SK-N-MC (cell line): ENCODE results near the gene KCTD10.

Source experiments
- EZH2 ChIP-seq: fragments of 200-600 bp; sonication (generic); IDR thresholded peaks from one replicate; pipeline ENCODE4 v1.6.1; 2017; ENCODE audit warnings: antibody characterized with exemption
- FOXP2 ChIP-seq: optimal IDR thresholded peaks from 2 replicates; pipeline ENCODE3; 2011; ENCODE audit warnings: mild to moderate bottlenecking, moderate library complexity; ENCODE audit not compliant: insufficient read depth; ENCODE audit errors: extremely low read length, control extremely low read depth
- POLR2AphosphoS5 ChIP-seq: IDR thresholded peaks from 2 replicates; pipeline ENCODE4 v1.6.1; 2012; ENCODE audit warnings: mild to moderate bottlenecking, low read depth, low read length, borderline replicate concordance

DNA sequence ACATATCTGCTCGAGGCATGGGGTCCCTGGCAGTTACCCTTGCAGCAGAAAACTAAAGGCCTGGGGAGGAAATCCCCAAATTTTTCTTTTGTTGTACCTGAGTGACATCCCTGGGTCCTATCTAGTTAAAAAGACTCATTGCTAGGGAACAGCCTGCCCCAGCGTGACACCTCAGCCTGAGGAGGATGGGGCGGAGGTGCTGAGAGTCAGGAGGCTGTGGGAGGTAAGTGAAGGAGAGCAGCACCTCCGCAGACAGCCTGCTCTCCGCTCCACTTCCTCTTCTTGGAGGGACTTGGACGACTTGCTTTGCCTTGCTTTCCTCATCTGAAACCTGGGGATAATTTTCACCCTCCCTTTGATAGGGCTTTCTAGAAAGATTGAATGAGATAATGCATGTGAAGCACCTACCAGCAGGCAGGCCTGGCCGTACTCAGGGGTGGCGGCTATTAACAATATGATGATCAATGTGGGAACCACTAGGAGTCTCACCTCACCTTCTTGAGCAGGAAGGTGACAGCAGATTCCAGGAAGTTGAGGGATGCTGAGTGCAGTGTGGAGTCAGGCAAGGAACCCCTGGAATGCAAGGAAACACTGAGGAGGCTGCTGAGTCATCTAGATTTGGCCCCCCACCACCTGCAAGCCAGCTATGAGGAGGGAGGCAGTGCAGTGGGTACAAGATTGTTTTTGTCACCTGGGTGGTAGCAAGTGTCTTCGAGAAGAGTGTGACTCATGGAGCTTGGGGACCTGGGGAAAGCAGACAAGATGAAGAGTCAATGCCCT is 23.5 kb upstream of the KCTD10 start:
- no peak for TF ChIP-seq EZH2
- no peak for TF ChIP-seq POLR2AphosphoS5
- TF ChIP-seq FOXP2: no peak
